ENCODE data around the gene EIF4E.
"Not testable (repeated sequence)": the region's sequence is repeated elsewhere in the genome, so short reads cannot be mapped to it uniquely, and the experiment has no call there.

Gene EIF4E

GRCh38 chr4:98919996-98920395, 8.9 kb downstream of the EIF4E start:
- Mint-ChIP-seq H3K27ac (no peak overlapping the region), H3K9me3 (no peaks in the 10 kb centered on the region), H3K27me3 (no peaks in the 10 kb centered on the region), H3K36me3 (ENCODE audit: low read depth) (peaks cover 20% of the 10 kb centered on the region), H3K4me3 (no peak overlapping the region), H3K4me1 (ENCODE audit: low read depth) (peaks cover 38% of the 10 kb centered on the region)
- intact Hi-C loops (cut with micrococcal nuclease): no loop called here

- H3K36me3 Mint-ChIP-seq (ENCODE audit: low read depth): peaks cover 25% of the 10 kb centered on the region
- H3K9me3 Mint-ChIP-seq; H3K4me3 Mint-ChIP-seq; intact Hi-C loops (cut with micrococcal nuclease); H3K27ac Mint-ChIP-seq; H3K27me3 Mint-ChIP-seq: not testable (repeated sequence)
- peaks cover 32% of the 10 kb centered on the region for H3K4me1 Mint-ChIP-seq (ENCODE audit: low read depth)
Observed at GRCh38 chr4:98910728-98911127, 18.2 kb downstream of the EIF4E start.

GRCh38 chr4:98909646-98910401, 19.1 kb downstream of the EIF4E start:
- Mint-ChIP-seq H3K4me1 (ENCODE audit: low read depth) (peaks cover 33% of the 10 kb centered on the region), H3K9me3 (no peaks in the 10 kb centered on the region), H3K27ac (no peak overlapping the region), H3K36me3 (ENCODE audit: low read depth) (peaks cover 25% of the 10 kb centered on the region), H3K4me3 (no peak overlapping the region), H3K27me3 (no peaks in the 10 kb centered on the region)
- intact Hi-C loops (cut with micrococcal nuclease): no loop called here

- Mint-ChIP-seq H3K36me3 (ENCODE audit: low read depth) (peaks cover 25% of the 10 kb centered on the region), H3K27me3 (no peaks in the 10 kb centered on the region), H3K27ac (no peak overlapping the region), H3K4me3 (no peak overlapping the region), H3K9me3 (no peaks in the 10 kb centered on the region), H3K4me1 (ENCODE audit: low read depth) (peaks cover 40% of the 10 kb centered on the region)
- intact Hi-C loops (cut with micrococcal nuclease): no loop called here
Observed at GRCh38 chr4:98908703-98909262, 20.1 kb downstream of the EIF4E start.

GRCh38 chr4:98908182-98908581, 20.8 kb downstream of the EIF4E start:
- H3K27ac Mint-ChIP-seq: no peak overlapping the region
- intact Hi-C loops (cut with micrococcal nuclease): no loop called here
- H3K4me1 Mint-ChIP-seq (ENCODE audit: low read depth): peaks cover 40% of the 10 kb centered on the region
- H3K27me3 Mint-ChIP-seq: no peaks in the 10 kb centered on the region
- H3K36me3 Mint-ChIP-seq (ENCODE audit: low read depth): peaks cover 25% of the 10 kb centered on the region
- no peak overlapping the region for H3K4me3 Mint-ChIP-seq
- H3K9me3 Mint-ChIP-seq: no peaks in the 10 kb centered on the region

- Mint-ChIP-seq H3K9me3 (no peaks in the 10 kb centered on the region), H3K4me1 (ENCODE audit: low read depth) (peaks cover 37% of the 10 kb centered on the region), H3K4me3 (no peak overlapping the region), H3K27me3 (no peaks in the 10 kb centered on the region), H3K36me3 (ENCODE audit: low read depth) (peaks cover 39% of the 10 kb centered on the region), H3K27ac (no peak overlapping the region)
- intact Hi-C loops (cut with micrococcal nuclease): no loop called here
Observed at GRCh38 chr4:98905839-98906238, 23.1 kb downstream of the EIF4E start.

- Mint-ChIP-seq H3K9me3 (no peaks in the 10 kb centered on the region), H3K4me1 (ENCODE audit: low read depth) (peaks cover 33% of the 10 kb centered on the region), H3K36me3 (ENCODE audit: low read depth) (peaks cover 44% of the 10 kb centered on the region), H3K27ac (no peak overlapping the region), H3K4me3 (no peak overlapping the region), H3K27me3 (no peaks in the 10 kb centered on the region)
- intact Hi-C loops (cut with micrococcal nuclease): no loop called here
Observed at GRCh38 chr4:98905297-98905696, 23.6 kb downstream of the EIF4E start.

GRCh38 chr4:98903963-98904362, 25.0 kb downstream of the EIF4E start:
- Mint-ChIP-seq H3K36me3 (ENCODE audit: low read depth) (peaks cover 49% of the 10 kb centered on the region), H3K27me3 (no peaks in the 10 kb centered on the region), H3K27ac (no peak overlapping the region), H3K9me3 (no peaks in the 10 kb centered on the region), H3K4me3 (no peak overlapping the region), H3K4me1 (ENCODE audit: low read depth) (peaks cover 25% of the 10 kb centered on the region)
- intact Hi-C loops (cut with micrococcal nuclease): no loop called here

GRCh38 chr4:98903561-98903960, 25.4 kb downstream of the EIF4E start:
- Mint-ChIP-seq H3K27me3 (no peaks in the 10 kb centered on the region), H3K9me3 (no peaks in the 10 kb centered on the region), H3K4me3 (no peak overlapping the region), H3K36me3 (ENCODE audit: low read depth) (peaks cover 47% of the 10 kb centered on the region), H3K4me1 (ENCODE audit: low read depth) (peaks cover 21% of the 10 kb centered on the region), H3K27ac (no peak overlapping the region)
- intact Hi-C loops (cut with micrococcal nuclease): no loop called here

GRCh38 chr4:98899277-98899676, 29.7 kb downstream of the EIF4E start:
- H3K9me3 Mint-ChIP-seq: no peaks in the 10 kb centered on the region
- peaks cover 6% of the 10 kb centered on the region for H3K4me1 Mint-ChIP-seq (ENCODE audit: low read depth)
- H3K36me3 Mint-ChIP-seq (ENCODE audit: low read depth): peaks cover 83% of the 10 kb centered on the region
- H3K27me3 Mint-ChIP-seq: no peaks in the 10 kb centered on the region
- intact Hi-C loops (cut with micrococcal nuclease): no loop called here
- H3K27ac Mint-ChIP-seq: no peak overlapping the region
- no peak overlapping the region for H3K4me3 Mint-ChIP-seq

- H3K27me3 Mint-ChIP-seq: no peaks in the 10 kb centered on the region
- H3K9me3 Mint-ChIP-seq: no peaks in the 10 kb centered on the region
- H3K27ac Mint-ChIP-seq: no peak overlapping the region
- H3K4me3 Mint-ChIP-seq: no peak overlapping the region
- H3K4me1 Mint-ChIP-seq (ENCODE audit: low read depth): no peaks in the 10 kb centered on the region
- peaks cover 86% of the 10 kb centered on the region for H3K36me3 Mint-ChIP-seq (ENCODE audit: low read depth)
- intact Hi-C loops (cut with micrococcal nuclease): no loop called here
Observed at GRCh38 chr4:98891478-98892337, 37.2 kb downstream of the EIF4E start.

GRCh38 chr4:98890702-98891455, 38.1 kb downstream of the EIF4E start:
- Mint-ChIP-seq H3K27me3 (no peaks in the 10 kb centered on the region), H3K27ac (no peak overlapping the region)

GRCh38 chr4:98887145-98887544, 41.8 kb downstream of the EIF4E start:
- no peaks in the 10 kb centered on the region for H3K27me3 Mint-ChIP-seq
- H3K9me3 Mint-ChIP-seq: no peaks in the 10 kb centered on the region
- H3K4me3 Mint-ChIP-seq: no peak overlapping the region
- intact Hi-C loops (cut with micrococcal nuclease): no loop called here
- H3K4me1 Mint-ChIP-seq (ENCODE audit: low read depth): no peaks in the 10 kb centered on the region
- H3K36me3 Mint-ChIP-seq (ENCODE audit: low read depth): peaks cover 66% of the 10 kb centered on the region
- H3K27ac Mint-ChIP-seq: no peak overlapping the region

More at GRCh38 chr4:98890702-98891455, 38.1 kb downstream of the EIF4E start:
- Mint-ChIP-seq H3K36me3 (ENCODE audit: low read depth) (peaks cover 86% of the 10 kb centered on the region), H3K4me3 (no peak overlapping the region), H3K9me3 (no peaks in the 10 kb centered on the region), H3K4me1 (ENCODE audit: low read depth) (no peaks in the 10 kb centered on the region)
- intact Hi-C loops (cut with micrococcal nuclease): no loop called here

GRCh38 chr4:98886382-98886781, 42.6 kb downstream of the EIF4E start:
- H3K27ac Mint-ChIP-seq; H3K4me1 Mint-ChIP-seq (ENCODE audit: low read depth); intact Hi-C loops (cut with micrococcal nuclease); H3K4me3 Mint-ChIP-seq; H3K27me3 Mint-ChIP-seq; H3K9me3 Mint-ChIP-seq: not testable (repeated sequence)
- peaks cover 66% of the 10 kb centered on the region for H3K36me3 Mint-ChIP-seq (ENCODE audit: low read depth)

All from dendritic cell treated with granulocyte-macrophage colony-stimulating factor and Interleukin-4, amounts not matched to agents 40 ng/mL and 50 ng/mL, for 4 days (primary cell).